Naive B cell (primary cell): ENCODE results near the gene PHF2. TPM values are rescaled to one million over a fixed set of nuclear protein-coding genes. Genes with fewer than 3 reads are reported as not detected.
"Not testable (repeated sequence)": the region's sequence is repeated elsewhere in the genome, so short reads cannot be mapped to it uniquely, and the experiment has no call there.

Experiments
- ATAC-seq, 2 donors: fragments of 150-1000 bp; cut with Tn5 transposase; 2 replicates each; pipeline ENCODE4 v1.10.0; 2021; ENCODE audit warnings: low read depth in 2 of 2, mild to moderate bottlenecking in 2 of 2, moderate library complexity in 2 of 2
- DNase-seq: peaks from one replicate; pipeline ENCODE4 v3.0.0; 2022
- H3K27ac Mint-ChIP-seq, 6 donors: one replicate each; pipeline ENCODE4 v1.8.0; 2020 to 2022; ENCODE audit warnings: mild to moderate bottlenecking in 6 of 6, mixed read lengths in 6 of 6, moderate library complexity in 5 of 6, inconsistent platforms in 2 of 6
- H3K27me3 Mint-ChIP-seq, 3 donors: one replicate each; pipeline ENCODE4 v1.8.0; 2021 to 2022; ENCODE audit warnings: mixed read lengths in 3 of 3, mild to moderate bottlenecking in 1 of 3
- H3K36me3 Mint-ChIP-seq, 2 donors: one replicate each; pipeline ENCODE4 v1.8.0; 2020 to 2022; ENCODE audit warnings: mixed read lengths in 2 of 2, inconsistent platforms in 1 of 2, mild to moderate bottlenecking in 1 of 2
- H3K4me1 Mint-ChIP-seq, 3 donors: one replicate each; pipeline ENCODE4 v1.8.0; 2020 to 2022; ENCODE audit warnings: mixed read lengths in 3 of 3, inconsistent platforms in 1 of 3, mild to moderate bottlenecking in 1 of 3, moderate library complexity in 1 of 3
- H3K4me3 Mint-ChIP-seq, 8 donors: one replicate each; pipeline ENCODE4 v1.8.0; 2020 to 2022; ENCODE audit warnings: mild to moderate bottlenecking in 8 of 8, mixed read lengths in 8 of 8, moderate library complexity in 8 of 8, inconsistent platforms in 2 of 8
- H3K9me3 Mint-ChIP-seq, 7 donors: one replicate each; pipeline ENCODE4 v1.8.0; 2020 to 2022; ENCODE audit warnings: mixed read lengths in 7 of 7, mild to moderate bottlenecking in 5 of 7, inconsistent platforms in 2 of 7, moderate library complexity in 1 of 7
- polyA plus RNA-seq, 6 donors: library from polyadenylated mRNA; unstranded; fragments of 300-500 nt; fragmentation: Illumina TruSeq; gene quantifications; one replicate each; pipeline ENCODE4 v1.2.3, GENCODE V29; 2021; ENCODE audit warnings: low read depth in 6 of 6

The PHF2 gene
- polyA plus RNA-seq, 6 donors from 2014 or later: 0.04 to 1.7 (median 1.1) TPM

GRCh38 chr9:93669116-93669957 lies 93.0 kb downstream of the PHF2 start:
- Mint-ChIP-seq H3K9me3 (no peaks in the 10 kb centered on the region), H3K36me3 (peaks cover 4 to 14% of the 10 kb centered on the region in 2 donors), H3K4me3 (no peak overlapping the region), H3K4me1 (peaks cover 0 to 19% (median 0%) of the 10 kb centered on the region in 3 donors), H3K27me3 (no peaks in the 10 kb centered on the region), H3K27ac (no peak overlapping the region)
- no peak for DNase-seq
- ATAC-seq: no peak

DNA sequence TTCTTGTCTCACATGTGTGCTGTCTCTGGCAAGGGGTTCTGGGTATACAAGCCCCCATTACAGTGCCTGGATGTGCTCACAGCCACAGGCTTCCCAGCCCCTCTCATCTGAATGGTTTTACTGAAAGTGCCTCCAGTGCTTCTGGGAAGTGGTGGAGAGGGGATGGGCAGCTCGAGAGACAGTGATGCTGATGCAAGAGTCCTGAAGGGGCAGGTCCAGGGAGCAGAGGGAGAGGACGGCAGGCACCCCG lies 93.5 kb downstream of the PHF2 start:
- peak overlapping the region in 1 of 6 donors; percentile 47 for H3K27ac Mint-ChIP-seq
- no peaks in the 10 kb centered on the region for H3K9me3 Mint-ChIP-seq
- peaks cover 0 to 19% (median 0%) of the 10 kb centered on the region in 3 donors for H3K4me1 Mint-ChIP-seq
- ATAC-seq: no peak
- H3K4me3 Mint-ChIP-seq: no peak overlapping the region
- H3K36me3 Mint-ChIP-seq: peaks cover 4 to 18% of the 10 kb centered on the region in 2 donors
- H3K27me3 Mint-ChIP-seq: no peaks in the 10 kb centered on the region
- no peak for DNase-seq

DNA sequence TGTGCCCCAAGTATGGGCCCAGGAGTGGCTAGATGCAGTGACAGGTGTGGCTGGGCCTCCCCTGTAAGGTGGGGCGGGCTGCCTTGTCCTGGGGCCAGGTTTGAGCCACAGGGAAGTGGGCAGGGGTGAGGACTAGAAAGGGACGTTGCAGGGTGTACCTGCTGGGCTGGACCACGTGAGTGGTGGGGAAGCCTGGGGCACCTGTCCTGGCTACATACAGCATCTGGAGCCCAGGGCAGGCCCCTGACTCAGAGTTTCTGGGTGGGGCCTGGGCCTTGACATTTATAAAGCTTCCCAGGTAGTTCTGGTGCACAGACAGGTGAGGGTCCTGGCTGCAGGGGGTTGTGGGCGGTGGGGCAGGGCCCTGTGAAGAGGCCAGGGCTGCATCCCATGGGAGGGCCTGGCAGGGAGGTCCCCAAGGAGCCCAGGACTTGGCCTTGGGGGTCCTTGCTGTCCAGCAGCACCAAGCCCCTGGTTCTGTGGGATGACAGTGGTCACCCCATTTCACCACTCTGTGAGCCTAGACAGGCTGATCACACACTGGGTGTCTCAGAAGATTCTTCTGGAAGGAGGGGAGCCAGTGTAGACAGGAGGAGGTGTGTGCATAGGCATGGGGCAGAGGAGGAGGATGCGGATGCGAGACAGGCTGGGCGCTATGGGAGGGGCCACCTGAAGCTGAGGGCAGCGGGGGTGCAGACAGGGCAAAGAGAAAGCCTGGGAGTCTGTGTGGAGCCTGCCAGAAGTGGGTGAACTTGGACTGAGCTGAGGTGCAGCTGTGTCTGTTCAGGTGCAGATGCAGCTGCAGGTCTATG lies 94.0 kb downstream of the PHF2 start:
- no peak for ATAC-seq
- H3K4me3 Mint-ChIP-seq: peak overlapping the region in 1 of 8 donors; percentile 22

DNA sequence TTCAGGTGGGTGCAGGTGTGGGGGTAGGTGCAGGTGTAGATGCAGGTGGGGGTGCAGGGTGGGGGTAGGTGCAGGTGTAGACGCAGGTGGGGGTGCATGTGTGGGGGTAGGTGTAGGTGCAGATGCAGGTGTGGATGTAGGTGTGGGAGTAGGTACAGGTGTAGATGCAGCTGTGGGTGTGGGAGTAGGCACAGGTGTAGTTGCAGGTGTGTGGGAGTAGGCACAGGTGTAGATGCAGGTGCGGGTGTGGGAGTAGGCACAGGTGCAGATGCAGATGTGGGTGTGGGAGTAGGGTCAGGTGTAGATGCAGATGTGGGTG lies 94.6 kb downstream of the PHF2 start:
- Mint-ChIP-seq H3K4me1 (peaks cover 0 to 19% (median 0%) of the 10 kb centered on the region in 3 donors), H3K27ac (peak overlapping the region in 1 of 6 donors; percentile 39), H3K27me3 (no peaks in the 10 kb centered on the region), H3K9me3 (no peaks in the 10 kb centered on the region), H3K4me3 (no peak overlapping the region), H3K36me3 (peaks cover 4 to 18% of the 10 kb centered on the region in 2 donors)
- DNase-seq (no peak), ATAC-seq (no peak)

More for the DNA sequence above, 94.0 kb downstream of the PHF2 start:
- no peaks in the 10 kb centered on the region for H3K27me3 Mint-ChIP-seq
- no peaks in the 10 kb centered on the region for H3K9me3 Mint-ChIP-seq
- no peak for DNase-seq
- H3K4me1 Mint-ChIP-seq: peaks cover 0 to 19% (median 0%) of the 10 kb centered on the region in 3 donors
- peaks cover 4 to 18% of the 10 kb centered on the region in 2 donors for H3K36me3 Mint-ChIP-seq
- peak overlapping the region in 3 of 6 donors; percentile 28 to 47 (median 39) for H3K27ac Mint-ChIP-seq

DNA sequence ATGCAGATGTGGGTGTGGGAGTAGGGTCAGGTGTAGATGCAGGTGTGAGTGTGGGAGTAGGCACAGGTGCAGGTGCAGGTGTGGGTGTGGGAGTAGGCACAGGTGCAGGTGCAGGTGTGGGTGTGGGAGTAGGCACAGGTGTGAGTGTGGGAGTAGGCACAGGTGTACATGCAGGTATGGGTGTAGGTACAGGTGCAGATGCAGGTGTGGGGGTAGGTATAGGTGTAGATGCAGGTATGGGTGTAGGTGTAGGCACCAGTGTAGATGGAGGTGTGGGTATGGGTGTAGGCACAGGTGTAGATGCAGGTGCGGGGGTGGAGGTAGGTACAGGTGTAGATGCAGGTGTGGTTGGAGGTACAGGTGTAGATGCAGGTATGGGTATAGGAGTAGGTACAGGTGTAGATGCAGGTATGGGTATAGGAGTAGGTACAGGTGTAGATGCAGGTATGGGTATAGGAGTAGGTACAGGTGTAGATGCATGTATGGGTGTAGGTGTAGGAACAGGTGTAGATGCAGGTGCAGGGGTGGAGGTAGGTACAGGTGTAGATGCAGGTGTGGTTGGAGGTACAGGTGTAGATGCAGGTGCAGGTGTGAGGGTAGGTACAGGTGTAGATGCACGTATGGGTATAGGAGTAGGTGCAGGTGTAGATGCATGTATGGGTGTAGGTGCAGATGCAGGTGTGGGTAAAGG lies 96.1 kb downstream of the PHF2 start:
- H3K4me1 Mint-ChIP-seq: peaks cover 0 to 19% (median 0%) of the 10 kb centered on the region in 3 donors
- not testable (repeated sequence) for ATAC-seq, DNase-seq, H3K9me3 Mint-ChIP-seq, H3K27me3 Mint-ChIP-seq
- H3K36me3 Mint-ChIP-seq: peaks cover 0 to 18% of the 10 kb centered on the region in 2 donors
- H3K27ac Mint-ChIP-seq: peak overlapping the region in 1 of 6 donors; percentile 90
- peak overlapping the region in 2 of 8 donors; percentile 35 to 45 for H3K4me3 Mint-ChIP-seq

DNA sequence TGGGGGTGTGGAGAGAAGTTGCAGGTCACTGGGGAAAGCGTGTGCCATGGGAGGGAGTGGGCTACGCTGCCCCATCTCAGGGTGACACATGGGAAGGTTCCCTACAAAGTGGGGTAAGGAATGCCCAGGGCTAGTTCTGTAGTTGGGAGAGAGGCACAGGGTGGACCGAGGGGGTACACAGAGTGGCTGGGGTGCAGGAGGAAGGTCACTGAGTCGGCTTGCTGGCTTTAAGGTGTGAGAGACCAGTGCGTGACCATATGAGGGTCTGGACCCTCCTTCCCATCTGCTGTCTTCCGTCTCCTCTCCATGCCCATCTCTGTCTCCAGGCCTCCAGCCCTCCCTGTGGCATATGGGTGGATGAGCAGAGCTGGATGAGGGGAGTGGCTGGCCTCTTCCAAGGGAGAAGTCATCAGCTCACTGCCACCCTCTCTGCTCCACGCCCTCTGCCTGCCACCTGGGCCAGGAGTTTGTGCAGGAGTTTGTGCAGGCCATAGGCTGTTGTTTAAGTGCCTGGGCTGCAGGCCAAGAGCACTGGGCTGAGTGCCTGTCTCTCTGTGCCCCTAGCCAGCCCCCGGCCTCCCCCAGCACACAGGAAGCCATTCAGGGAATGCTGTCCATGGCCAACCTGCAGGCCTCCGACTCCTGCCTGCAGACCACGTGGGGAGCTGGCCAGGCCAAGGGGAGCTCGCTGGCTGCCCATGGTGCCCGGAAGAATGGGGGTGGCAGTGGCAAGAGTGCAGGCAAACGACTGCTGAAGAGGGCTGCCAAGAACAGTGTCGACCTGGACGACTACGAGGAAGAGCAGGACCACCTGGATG lies 96.8 kb downstream of the PHF2 start:
- H3K27ac Mint-ChIP-seq: peak overlapping the region in 1 of 6 donors; percentile 90
- H3K4me1 Mint-ChIP-seq: peaks cover 0 to 19% (median 0%) of the 10 kb centered on the region in 3 donors
- H3K36me3 Mint-ChIP-seq: peaks cover 0 to 18% of the 10 kb centered on the region in 2 donors
- H3K9me3 Mint-ChIP-seq: no peaks in the 10 kb centered on the region
- H3K27me3 Mint-ChIP-seq: no peaks in the 10 kb centered on the region
- no peak for DNase-seq
- H3K4me3 Mint-ChIP-seq: peak overlapping the region in 1 of 8 donors; percentile 45
- ATAC-seq: no peak

- peaks cover 0 to 19% (median 0%) of the 10 kb centered on the region in 3 donors for H3K4me1 Mint-ChIP-seq
- no peak overlapping the region for H3K4me3 Mint-ChIP-seq
- H3K27ac Mint-ChIP-seq: no peak overlapping the region
- H3K27me3 Mint-ChIP-seq: no peaks in the 10 kb centered on the region
- no peaks in the 10 kb centered on the region for H3K9me3 Mint-ChIP-seq
- peaks cover 0 to 18% of the 10 kb centered on the region in 2 donors for H3K36me3 Mint-ChIP-seq
- DNase-seq: no peak
- no peak for ATAC-seq
Measured at GRCh38 chr9:93673839-93674334, 97.5 kb downstream of the PHF2 start.

DNA sequence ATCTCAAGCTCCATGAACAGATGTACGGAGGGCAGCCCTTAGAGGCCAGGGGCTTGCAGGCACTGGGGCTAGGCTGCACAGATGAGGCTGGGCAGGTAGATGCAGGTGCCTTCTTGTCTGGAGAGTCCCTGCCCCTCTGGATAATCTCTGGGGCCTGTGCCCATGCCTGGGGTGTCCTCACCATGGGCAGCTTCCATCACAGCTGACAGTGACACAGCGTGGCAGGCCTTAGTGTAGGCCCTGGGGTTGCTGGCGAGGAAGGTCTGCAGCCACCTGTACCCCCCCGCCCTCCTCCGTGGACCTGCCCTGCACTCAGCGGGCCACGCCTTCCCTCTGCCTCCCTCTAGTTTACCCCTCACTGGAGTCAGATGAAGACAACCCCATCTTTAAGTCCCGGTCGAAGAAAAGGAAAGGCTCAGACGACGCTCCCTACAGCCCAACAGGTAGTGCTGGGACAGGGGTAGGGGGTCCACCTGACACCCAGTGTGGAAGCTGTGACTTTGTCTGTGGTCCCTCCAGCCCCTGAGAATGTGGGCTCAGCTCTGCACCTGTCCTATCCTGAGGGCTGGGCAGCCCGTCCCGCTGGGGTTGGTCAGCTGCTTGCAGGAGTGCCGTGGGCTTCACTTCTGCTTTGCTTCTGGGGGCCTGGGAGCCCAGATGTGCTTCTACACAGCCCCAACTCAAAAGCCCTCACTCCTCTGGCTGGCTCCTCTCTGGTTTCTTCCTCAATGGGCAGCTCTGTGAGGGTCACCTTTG lies 98.4 kb downstream of the PHF2 start:
- H3K4me1 Mint-ChIP-seq: peaks cover 0 to 18% (median 0%) of the 10 kb centered on the region in 3 donors
- H3K4me3 Mint-ChIP-seq: peak overlapping the region in 1 of 8 donors; percentile 70
- H3K36me3 Mint-ChIP-seq: peaks cover 0 to 18% of the 10 kb centered on the region in 2 donors
- ATAC-seq (no peak), DNase-seq (no peak)
- H3K9me3 Mint-ChIP-seq: no peaks in the 10 kb centered on the region
- no peak overlapping the region for H3K27ac Mint-ChIP-seq
- H3K27me3 Mint-ChIP-seq: no peaks in the 10 kb centered on the region

- H3K9me3 Mint-ChIP-seq: no peaks in the 10 kb centered on the region
- H3K36me3 Mint-ChIP-seq: peaks cover 0 to 18% of the 10 kb centered on the region in 2 donors
- DNase-seq (no peak), ATAC-seq (no peak)
- H3K4me3 Mint-ChIP-seq: no peak overlapping the region
- H3K27ac Mint-ChIP-seq: peak overlapping the region in 1 of 6 donors; percentile 72
- no peaks in the 10 kb centered on the region for H3K27me3 Mint-ChIP-seq
- H3K4me1 Mint-ChIP-seq: peaks cover 0 to 12% (median 0%) of the 10 kb centered on the region in 3 donors
Measured at GRCh38 chr9:93675336-93676150, 99.2 kb downstream of the PHF2 start.

DNA sequence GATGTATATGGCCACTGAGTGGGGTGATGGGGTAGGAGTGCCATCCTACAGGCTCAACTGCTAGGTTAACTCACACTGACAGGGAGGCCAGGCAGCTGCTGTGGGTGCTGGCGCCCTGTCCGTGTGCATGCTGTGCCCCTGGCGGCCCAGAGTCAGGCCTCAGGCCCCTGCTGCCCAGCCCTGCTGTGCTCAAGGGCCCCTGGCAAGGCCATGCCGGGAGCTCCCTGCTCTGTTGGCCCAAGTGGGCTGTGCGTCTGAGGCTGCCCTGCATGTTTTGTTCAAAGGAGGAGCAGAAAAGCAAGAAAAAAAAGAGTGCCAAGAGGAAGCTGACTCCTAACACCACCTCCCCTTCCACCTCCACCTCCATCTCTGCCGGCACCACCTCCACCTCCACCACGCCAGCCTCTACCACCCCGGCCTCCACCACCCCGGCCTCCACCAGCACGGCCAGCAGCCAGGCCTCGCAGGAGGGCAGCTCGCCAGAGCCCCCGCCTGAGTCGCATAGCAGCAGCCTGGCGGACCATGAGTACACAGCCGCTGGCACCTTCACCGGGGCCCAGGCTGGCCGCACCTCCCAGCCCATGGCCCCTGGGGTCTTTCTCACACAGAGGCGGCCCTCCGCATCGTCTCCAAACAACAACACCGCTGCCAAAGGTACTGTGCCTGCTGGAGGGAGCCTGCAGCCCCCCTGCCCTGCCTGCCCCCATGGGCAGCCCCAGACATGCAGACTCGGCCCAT lies 100.1 kb downstream of the PHF2 start:
- DNase-seq: no peak
- Mint-ChIP-seq H3K36me3 (peaks cover 0 to 18% of the 10 kb centered on the region in 2 donors), H3K9me3 (no peaks in the 10 kb centered on the region)

DNA sequence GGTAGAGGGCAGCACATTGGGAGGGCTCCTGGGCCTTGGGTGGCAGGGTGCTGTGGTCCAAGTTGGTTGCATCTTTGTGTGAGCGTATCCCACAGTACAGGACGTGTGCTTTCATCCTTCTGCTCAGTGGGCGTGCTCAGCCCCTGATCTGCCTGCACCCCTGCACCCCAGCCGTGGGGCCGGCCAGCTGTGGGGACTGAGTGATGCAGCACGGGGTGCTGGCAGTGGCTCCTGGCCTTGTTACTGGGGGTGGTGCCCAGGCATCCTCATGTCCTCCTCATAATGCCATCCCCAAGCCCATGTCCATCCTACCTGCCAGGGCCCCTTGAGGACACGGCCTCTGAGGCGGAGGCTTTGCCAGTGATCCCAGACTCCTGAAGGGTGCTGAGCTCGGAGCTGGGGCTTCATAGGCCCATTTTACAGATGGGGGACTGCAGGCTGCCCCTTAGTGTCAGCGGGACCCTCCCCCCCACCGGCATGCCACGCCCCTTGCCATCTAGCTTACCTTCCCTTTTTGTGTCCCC lies 100.7 kb downstream of the PHF2 start:
- Mint-ChIP-seq H3K9me3 (no peaks in the 10 kb centered on the region), H3K36me3 (peaks cover 0 to 18% of the 10 kb centered on the region in 2 donors), H3K27me3 (peaks cover 0 to 4% (median 4%) of the 10 kb centered on the region in 3 donors), H3K27ac (no peak overlapping the region), H3K4me3 (no peak overlapping the region), H3K4me1 (peaks cover 0 to 10% (median 2%) of the 10 kb centered on the region in 3 donors)
- DNase-seq: no peak
- no peak for ATAC-seq

More for the DNA sequence above, 100.1 kb downstream of the PHF2 start:
- no peak for ATAC-seq
- Mint-ChIP-seq H3K27me3 (no peaks in the 10 kb centered on the region), H3K27ac (no peak overlapping the region), H3K4me3 (no peak overlapping the region), H3K4me1 (peaks cover 0 to 5% (median 0%) of the 10 kb centered on the region in 3 donors)
